ENCODE results near the gene UBE2I.

UBE2I gene

DNA sequence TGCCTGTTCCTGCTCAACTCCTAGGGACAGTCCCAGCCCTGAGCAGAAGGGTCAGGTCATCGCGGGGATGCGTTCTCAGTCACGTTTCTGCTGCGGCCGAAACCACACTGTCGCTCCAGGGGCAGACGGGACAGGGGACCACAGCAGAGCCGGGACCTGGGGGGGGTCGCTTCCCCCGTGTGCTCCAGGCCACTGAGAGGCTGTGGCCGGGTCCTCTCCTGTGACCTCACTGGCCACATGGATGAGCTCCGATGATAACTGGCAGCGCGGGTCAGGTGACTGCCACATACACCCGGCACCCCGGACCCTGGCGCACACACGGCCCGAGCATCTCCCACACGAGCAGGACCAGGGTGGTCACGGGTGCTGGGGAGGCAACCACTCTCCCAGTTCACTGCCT is 55.1 kb downstream of the UBE2I start:
- DNase-seq, result no peak

DNA sequence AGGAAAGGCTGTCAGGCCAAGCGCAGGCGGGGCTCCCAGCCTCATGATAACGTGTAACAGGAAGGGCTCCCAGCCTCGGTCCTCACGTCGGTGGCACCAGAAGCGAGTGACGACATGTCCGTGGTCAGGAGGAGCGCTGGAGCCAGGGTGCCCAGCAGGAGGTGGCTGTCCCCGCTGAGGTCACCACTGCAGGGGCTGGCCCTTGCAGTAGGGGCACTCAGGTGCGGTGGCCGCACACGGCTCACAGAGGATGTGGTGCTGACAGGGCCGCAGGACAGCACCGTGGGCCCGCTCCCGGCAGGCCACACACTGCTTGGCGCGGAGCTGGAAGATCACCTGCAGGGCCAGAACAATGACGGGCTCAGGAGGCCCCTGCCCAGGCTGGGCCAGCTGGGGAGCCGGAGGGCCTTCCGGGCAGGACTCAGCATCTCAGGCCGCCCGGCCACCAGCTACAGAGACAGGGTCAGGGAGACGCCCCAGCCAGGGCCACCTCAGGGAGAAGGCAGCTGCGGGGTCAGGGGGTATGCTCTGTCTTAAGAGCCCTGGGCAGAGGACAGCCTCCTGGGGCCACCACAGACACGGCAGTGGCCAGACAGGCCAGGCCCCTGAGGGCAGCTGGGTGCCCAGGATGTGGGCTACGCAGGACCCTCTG is 56.8 kb downstream of the UBE2I start:
- no peak for DNase-seq

DNA sequence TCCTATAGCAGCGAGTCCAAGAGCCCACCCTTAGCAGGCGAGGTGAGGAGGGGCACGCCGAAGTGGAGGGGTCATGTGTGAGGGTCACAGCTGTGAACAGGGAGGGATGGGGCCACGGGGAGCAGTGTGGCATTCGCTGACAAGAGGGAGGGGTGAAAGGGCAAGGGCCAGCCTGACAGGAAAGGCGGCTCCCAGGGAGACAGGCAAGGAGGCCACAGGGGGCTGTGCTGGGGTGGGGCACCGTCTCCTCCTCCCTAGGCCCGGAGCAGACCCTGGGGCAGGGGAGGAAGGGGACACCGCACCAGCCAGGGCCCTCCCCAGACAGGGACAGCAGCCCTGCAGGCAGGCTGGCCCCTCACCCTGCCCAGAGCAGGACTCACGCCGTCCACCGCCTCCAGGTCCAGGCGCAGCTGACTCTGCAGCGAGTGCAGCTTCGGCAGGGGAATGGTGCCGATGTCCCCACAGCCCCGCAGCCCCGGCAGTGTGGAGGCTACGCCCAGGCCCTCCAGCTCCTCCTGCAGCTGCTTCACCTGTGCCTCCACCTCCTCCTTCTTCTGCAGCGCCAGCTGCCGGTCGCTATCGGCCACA is 57.4 kb downstream of the UBE2I start:
- DNase-seq, result no peak

DNA sequence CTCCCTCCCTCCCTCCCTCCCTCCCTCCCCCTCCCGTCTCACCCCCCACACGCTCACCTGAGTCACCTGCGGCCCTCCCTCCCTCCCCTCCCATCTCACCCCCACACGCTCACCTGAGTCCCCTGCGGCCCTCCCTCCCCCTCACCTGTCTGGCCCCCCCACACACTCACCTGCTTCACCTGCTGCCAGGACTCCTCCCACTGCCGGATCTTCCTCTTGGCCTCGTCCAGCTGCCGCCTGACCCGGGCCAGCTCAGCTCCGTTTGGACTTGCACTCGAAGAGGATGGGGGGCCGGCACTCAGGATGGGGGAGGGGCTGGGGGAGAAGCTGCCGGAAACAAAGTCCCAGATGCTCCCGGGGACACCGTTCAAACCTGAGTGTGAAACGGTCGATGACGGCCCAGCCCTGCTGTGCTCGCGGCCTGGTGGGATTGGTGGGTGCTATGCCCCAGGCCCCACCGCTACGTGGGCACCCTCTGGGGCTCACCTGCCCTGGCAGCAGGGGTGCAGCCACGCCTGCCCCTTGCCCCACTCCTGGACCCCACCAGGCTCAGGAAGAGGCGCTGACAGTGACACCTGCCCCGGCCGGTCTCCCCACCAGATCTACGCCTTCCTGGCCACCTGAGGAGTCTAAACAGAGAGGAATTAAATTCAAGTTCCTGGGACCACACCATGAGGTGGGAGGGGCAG is 58.2 kb downstream of the UBE2I start:
- DNase-seq, result no peak

DNA sequence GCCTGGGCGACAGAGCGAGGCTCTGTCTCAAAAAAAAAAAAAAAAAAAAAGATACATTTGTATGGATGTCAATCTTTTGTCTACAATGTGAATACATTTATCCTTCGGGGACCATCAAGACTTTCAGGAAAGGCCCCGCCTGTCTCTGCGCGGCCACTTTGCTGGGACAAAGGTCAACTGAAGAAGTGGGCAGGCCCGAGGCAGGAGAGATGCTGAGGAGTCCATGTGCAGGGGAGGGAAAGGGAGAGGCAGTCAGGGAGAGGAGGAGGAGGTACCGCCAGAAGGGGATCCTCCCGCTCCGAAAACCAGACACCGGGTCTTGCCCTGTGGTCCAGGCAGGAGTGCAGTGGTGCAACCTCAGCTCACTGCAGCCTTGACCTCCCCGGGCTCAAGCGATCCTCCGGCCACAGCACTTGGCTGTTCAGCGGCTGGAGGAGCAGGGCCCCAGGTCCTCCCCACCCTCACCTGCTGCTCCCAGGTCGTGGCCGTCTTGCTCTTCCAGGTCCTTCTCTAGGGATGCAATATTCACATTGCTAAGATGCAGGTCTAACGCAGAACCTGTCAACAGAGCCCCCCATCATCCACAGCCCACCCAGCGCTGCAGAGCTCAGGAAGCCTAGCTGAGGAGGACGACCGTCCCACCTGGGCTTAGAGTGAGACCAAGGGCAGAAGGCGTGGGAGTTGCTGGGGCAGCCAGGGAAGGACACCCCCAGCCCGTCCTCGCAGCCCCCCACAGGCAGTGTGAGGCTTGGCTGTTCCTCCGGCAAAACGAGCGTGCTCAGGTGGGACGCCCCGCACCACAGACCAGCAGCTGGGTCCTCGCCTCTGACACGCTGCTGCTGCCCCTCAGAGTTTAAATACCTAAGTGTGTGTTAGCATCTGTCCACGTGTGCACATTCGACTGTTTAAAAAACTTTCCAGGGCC is 61.9 kb downstream of the UBE2I start:
- no peak for DNase-seq

DNA sequence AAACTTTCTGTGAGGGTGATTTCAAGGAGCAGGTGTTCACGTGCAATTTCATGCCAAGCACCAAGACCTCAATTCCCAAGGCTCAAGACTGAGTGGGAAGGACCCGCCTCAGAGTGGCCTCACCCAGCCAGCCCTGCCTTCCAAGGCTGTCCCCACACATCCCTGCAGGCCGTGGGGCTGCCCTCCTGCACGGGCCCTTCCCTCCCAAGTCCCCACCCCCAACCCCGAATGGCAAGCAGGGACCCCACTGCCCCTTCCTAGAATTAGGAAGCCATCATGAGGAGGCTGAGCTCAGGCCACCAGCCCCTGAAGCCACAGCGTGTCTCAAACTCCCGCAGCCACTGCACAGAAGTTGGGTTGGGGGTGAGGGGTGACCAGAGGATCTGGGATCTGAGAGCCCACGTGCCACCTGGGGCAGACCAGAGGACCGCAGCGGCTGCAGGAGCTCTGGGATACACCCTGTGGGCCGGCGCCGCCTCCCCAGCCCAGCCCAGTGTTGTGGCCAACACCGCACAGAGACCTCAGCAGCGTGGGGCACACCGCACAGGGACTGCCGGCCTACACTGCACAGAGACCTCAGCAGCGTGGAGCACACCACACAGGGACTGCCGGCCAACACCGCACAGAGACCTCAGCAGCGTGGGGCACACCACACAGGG is 63.0 kb downstream of the UBE2I start:
- no peak for DNase-seq

DNA sequence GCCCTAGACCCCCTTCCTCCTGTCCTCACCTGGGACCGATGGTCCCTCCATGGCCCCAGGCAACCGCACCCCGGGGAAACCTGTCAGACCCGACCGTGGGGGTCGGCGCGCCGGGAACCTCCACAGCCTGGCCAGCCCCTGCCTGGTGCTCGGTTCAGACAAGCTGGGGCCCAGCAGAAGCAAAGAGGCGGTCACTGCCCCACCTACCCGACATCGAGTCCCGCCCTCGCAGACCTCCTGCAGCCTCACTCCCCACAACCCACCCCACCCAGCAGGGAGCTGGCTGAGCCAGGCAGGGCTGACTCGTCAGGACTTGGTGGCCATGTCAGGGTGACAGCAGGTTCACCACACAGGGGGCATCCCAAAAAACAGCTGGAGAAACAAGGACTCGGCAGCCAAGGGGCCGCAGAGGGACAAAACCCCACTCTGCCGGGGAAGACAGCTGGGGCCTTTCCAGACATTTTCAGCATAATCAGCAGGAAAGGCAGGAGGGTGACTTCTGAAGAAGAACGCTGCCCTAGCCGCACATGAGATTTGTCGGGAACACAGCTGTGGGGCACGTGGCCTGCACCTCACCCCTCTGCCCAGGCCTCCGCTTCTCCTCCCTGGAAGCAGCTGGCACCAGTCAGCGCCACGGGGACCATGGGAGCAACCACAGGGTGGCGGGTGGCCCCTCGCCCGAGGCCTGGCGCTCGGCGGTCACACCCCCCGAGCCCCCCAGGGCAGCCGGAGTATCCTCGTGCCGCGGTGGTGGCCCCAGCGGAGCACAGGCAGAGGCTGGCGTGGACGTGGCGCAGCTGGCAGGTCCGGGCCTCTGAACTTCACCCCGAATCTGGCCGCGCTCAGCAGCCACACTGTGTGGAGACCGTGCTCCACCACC is 65.2 kb downstream of the UBE2I start:
- DNase-seq, result no peak

GRCh38 chr16:1375298-1375640 is 65.8 kb downstream of the UBE2I start:
- no peak for DNase-seq

- DNase-seq, result no peak
These were observed 66.4 kb downstream of the UBE2I start for GRCh38 chr16:1375741-1376410.

All from CD4-positive, alpha-beta T cell treated with Interleukin-21 for 1 hour (primary cell).